ENCODE measurements around the gene DPF1.

Gene DPF1

GRCh38 chr19:38210458-38210987, 13.5 kb downstream of the DPF1 start:
- no peak overlapping the region; the same call in 1 of the 2 replicates for H3K4me3 ChIP-seq (ENCODE audit: low read length)
- TF ChIP-seq CTCF (conservative IDR thresholded peaks at IDR 0.05; ENCODE audit: low read length): no peak
- no peak for DNase-seq (ENCODE audit: low read depth)

GRCh38 chr19:38209671-38210457, 14.2 kb downstream of the DPF1 start:
- H3K4me3 ChIP-seq (ENCODE audit: low read length): peak overlapping the region; percentile 42
- peak; percentile 46 for DNase-seq (ENCODE audit: low read depth)
- TF ChIP-seq CTCF (conservative IDR thresholded peaks at IDR 0.05; ENCODE audit: low read length): no peak

- no peak for TF ChIP-seq CTCF (conservative IDR thresholded peaks at IDR 0.05; ENCODE audit: low read length)
- DNase-seq (ENCODE audit: low read depth): no peak
- peak overlapping the region; percentile 42; the same call in 1 of the 2 replicates for H3K4me3 ChIP-seq (ENCODE audit: low read length)
Observed at GRCh38 chr19:38209152-38209551, 14.9 kb downstream of the DPF1 start.

GRCh38 chr19:38208571-38208970, 15.5 kb downstream of the DPF1 start:
- TF ChIP-seq CTCF (conservative IDR thresholded peaks at IDR 0.05; ENCODE audit: low read length): no peak
- no peak overlapping the region for H3K4me3 ChIP-seq (ENCODE audit: low read length)
- no peak for DNase-seq (ENCODE audit: low read depth)

- no peak overlapping the region for H3K4me3 ChIP-seq (ENCODE audit: low read length)
- no peak for TF ChIP-seq CTCF (conservative IDR thresholded peaks at IDR 0.05; ENCODE audit: low read length)
- DNase-seq (ENCODE audit: low read depth): no peak
Observed at GRCh38 chr19:38207543-38207942, 16.5 kb downstream of the DPF1 start.

GRCh38 chr19:38206928-38207327, 17.1 kb downstream of the DPF1 start:
- DNase-seq (ENCODE audit: low read depth): no peak
- H3K4me3 ChIP-seq (ENCODE audit: low read length): no peak overlapping the region
- TF ChIP-seq CTCF (conservative IDR thresholded peaks at IDR 0.05; ENCODE audit: low read length): no peak
